OCI-LY7 (cell line): ENCODE results near the gene RGS19.

Experiments
- CTCF ChIP-seq: fragments of 200-600 bp; sonication (generic); conservative IDR thresholded peaks from 2 replicates; pipeline ENCODE4 v1.5.1; 2014; ENCODE audit warnings: mild to moderate bottlenecking, antibody characterized with exemption, low read length, moderate library complexity, mixed read lengths
- EZH2phosphoT487 ChIP-seq: fragments of 200-600 bp; sonication (generic); IDR thresholded peaks from 2 replicates; pipeline ENCODE4 v1.6.1; 2018; ENCODE audit warnings: low read depth, borderline replicate concordance, mild to moderate bottlenecking, mixed run types, antibody characterized with exemption, low read length, moderate library complexity, mixed read lengths

- TF ChIP-seq CTCF, result no peak
- TF ChIP-seq EZH2phosphoT487, result no peak
These were observed 13.7 kb upstream of the RGS19 start for GRCh38 chr20:64093013-64093503.
